A549 (cell line): ENCODE data around the gene ZNF507. TPM values are rescaled to one million over a fixed set of nuclear protein-coding genes. Genes with fewer than 3 reads are reported as not detected.
A peak's percentile ranks its signal among the peaks of the same experiment; 100 is the strongest.

ENCODE experiments used
- ATAC-seq, 2 experiments: fragments of 200-7000 bp in 1 of 2; fragments of >200 bp in 1 of 2; cut with Nextera tagmentation in 1 of 2; cut with Tn5 transposase in 1 of 2; 3 replicates each; pipeline versions ENCODE4 v1.8.0 to v1.9.1; 2018 to 2020; ENCODE audit warnings: mild to moderate bottlenecking in 1 of 2, moderate library complexity in 1 of 2
- CTCF ChIA-PET: fragments of 300-600 bp; sonication (Branson Sonifier 250); formaldehyde crosslinking; extraction: SDS; loops from one replicate; lab custom pipeline; 2021; ENCODE audit warnings: antibody characterized with exemption, inconsistent platforms; lab: Yijun Ruan, JAX
- POLR2A ChIA-PET: fragments of 350-600 bp; formaldehyde crosslinking; extraction: SDS; loops from one replicate; lab custom pipeline; 2021; ENCODE audit warnings: antibody characterized with exemption, inconsistent platforms; lab: Yijun Ruan, JAX
- DNase-seq, 2 experiments: peaks; one replicate each; pipeline versions ENCODE4 v3.0.0 to v3.0.0-alpha.2; 2011 to 2016; ENCODE audit warnings: low read depth in 1 of 2, low spot score in 1 of 2
- FAIRE-seq: peaks from 2 replicates; lab custom pipeline; 2011; peaks lifted over from hg19 to GRCh38; lab: Jason Lieb, UNC
- H3K27ac ChIP-seq, 2 experiments: fragments of >200 bp; sonication (Bioruptor Twin); formaldehyde crosslinking; 3 replicates each; pipeline ENCODE4 v1.5.1; 2016 to 2017
- H3K4me1 ChIP-seq: fragments of >200 bp; sonication (Bioruptor Twin); formaldehyde crosslinking; 3 replicates; pipeline ENCODE4 v1.6.1; 2016
- H3K4me2 ChIP-seq: fragments of >200 bp; sonication (Bioruptor Twin); formaldehyde crosslinking; 3 replicates; pipeline ENCODE4 v1.6.1; 2016
- H3K4me3 ChIP-seq: fragments of >200 bp; sonication (Bioruptor Twin); formaldehyde crosslinking; 3 replicates; pipeline ENCODE4 v1.5.1; 2016
- H3K9me3 ChIP-seq: fragments of >200 bp; sonication (Bioruptor Twin); formaldehyde crosslinking; 3 replicates; pipeline ENCODE4 v1.6.1; 2016
- BHLHE40 ChIP-seq: IDR thresholded peaks from 2 replicates; pipeline ENCODE4 v1.6.1; 2012; ENCODE audit warnings: low read depth, low read length, inconsistent platforms
- E2F6 ChIP-seq: IDR thresholded peaks from 2 replicates; pipeline ENCODE4 v1.6.1; 2012; ENCODE audit warnings: low read depth, borderline replicate concordance
- FOSB ChIP-seq: fragments of 250-450 bp; sonication (Bioruptor Pico); IDR thresholded peaks from 2 replicates; pipeline ENCODE4 v1.5.0; 2020; ENCODE audit warnings: mild to moderate bottlenecking, moderate library complexity
- FOXS1 ChIP-seq: fragments of 250-450 bp; sonication (Bioruptor Pico); IDR thresholded peaks from 2 replicates; pipeline ENCODE4 v1.5.0; 2020; ENCODE audit warnings: mild to moderate bottlenecking, moderate library complexity
- HDAC2 ChIP-seq: fragments of 200-600 bp; sonication (generic); IDR thresholded peaks from 2 replicates; pipeline ENCODE4 v1.6.1; 2016
- JUNB ChIP-seq: fragments of >200 bp; sonication (Bioruptor Twin); formaldehyde crosslinking; IDR thresholded peaks from 2 replicates; pipeline ENCODE4 v1.6.1; 2016
- MAFK ChIP-seq: fragments of 450-650 bp; IDR thresholded peaks from 2 replicates; pipeline ENCODE4 v1.6.1; 2014; ENCODE audit not compliant: partially characterized antibody
- MAZ ChIP-seq: fragments of 150-350 bp; IDR thresholded peaks from 2 replicates; pipeline ENCODE4 v1.6.1; 2014; ENCODE audit warnings: antibody characterized with exemption, low read depth, low read length, borderline replicate concordance
- RAD21 ChIP-seq, 2 experiments: fragments of >200 bp in 1 of 2; sonication (Bioruptor Twin) in 1 of 2; formaldehyde crosslinking in 1 of 2; IDR thresholded peaks in 1 of 2; conservative IDR thresholded peaks in 1 of 2; 2 replicates in 1 of 2; 3 replicates in 1 of 2; pipeline ENCODE4 v1.6.1; 2012 to 2018; ENCODE audit warnings: inconsistent platforms in 1 of 2
- RFX5 ChIP-seq: fragments of 450-650 bp; IDR thresholded peaks from 2 replicates; pipeline ENCODE4 v1.7.1; 2014; ENCODE audit warnings: antibody characterized with exemption, mild to moderate bottlenecking, moderate library complexity
- RNF2 ChIP-seq: fragments of 200-600 bp; sonication (generic); IDR thresholded peaks from 2 replicates; pipeline ENCODE4 v1.6.1; 2016; ENCODE audit warnings: low read depth, mild to moderate bottlenecking, antibody characterized with exemption, moderate library complexity, borderline replicate concordance
- TFCP2L1 ChIP-seq: fragments of 250-450 bp; sonication (Bioruptor Pico); IDR thresholded peaks from 2 replicates; pipeline ENCODE4 v1.5.0; 2021; ENCODE audit warnings: mild to moderate bottlenecking
- TP53 ChIP-seq: fragments of 250-450 bp; sonication (Bioruptor Pico); IDR thresholded peaks from 2 replicates; pipeline ENCODE4 v1.5.0; 2021; ENCODE audit warnings: mild to moderate bottlenecking, moderate library complexity
- WGBS: methylation state at CpG from one replicate; pipeline ENCODE4 v1.1.6; 2017; ENCODE audit errors: missing lambda C conversion rate; 5-methylcytosine and 5-hydroxymethylcytosine counted together
- polyA plus RNA-seq, 4 experiments: library from polyadenylated mRNA; depleted of rRNA in 3 of 4; stranded (reverse); fragments of >200 nt; fragmentation: RNase III in 1 of 4; extraction: RNeasy Plus Mini Kit Qiagen cat#74134 plus additional on column Dnase treatment in 1 of 4; gene quantifications; 2 replicates in 3 of 4; 3 replicates in 1 of 4; pipeline ENCODE4 v1.2.3, GENCODE V29; 2011 to 2017
- TF ChIP-seq, protein P1 (sequence below): fragments of 250-450 bp; sonication (Bioruptor Pico); IDR thresholded peaks from 2 replicates; pipeline ENCODE4 v1.5.0; 2021; ENCODE audit warnings: mild to moderate bottlenecking, moderate library complexity, borderline replicate concordance
- TF ChIP-seq, protein P2 (sequence below): IDR thresholded peaks from 2 replicates; pipeline ENCODE4 v1.6.1; 2012

Gene ZNF507
- polyA plus RNA-seq, 2 of the 4 experiments (the other 2 are of a cell fraction) = 14.6 to 49.8 TPM

GRCh38 chr19:32367063-32367462, 21.7 kb downstream of the ZNF507 start:
- H3K4me3 ChIP-seq = no peak overlapping the region
- no peak for DNase-seq
- WGBS = 82% methylated on average over 6 of the region's 6 CpGs
- no peak overlapping the region for H3K4me2 ChIP-seq
- ChIA-PET CTCF (interaction anchor here (1.1 to 2.7 kb wide), 4 partner anchors 9 to 27 kb away, joined by 3 to 26 read pairs (median 10); partner anchors contain the start of gene ZNF507), POLR2A (interaction anchor here (2.0 kb wide), 1 partner anchor 22 kb away, joined by 7 read pairs; the partner anchor contains the start of gene ZNF507)
- 0 out of 3 replicates have a peak, but pooled peaks cover under 1% of the 10 kb centered on the region for H3K9me3 ChIP-seq
- no peak overlapping the region for H3K27ac ChIP-seq
- TF ChIP-seq HDAC2 (no peak), FOXS1 (CRISPR knock-in tag) (no peak), RFX5 (no peak), MAFK (no peak), E2F6 (no peak), MAZ (no peak), RAD21 (conservative IDR thresholded peaks at IDR 0.05 in 1 of 2, IDR thresholded peaks at IDR 0.05 in 1 of 2) (no peak), FOSB (no peak), TFCP2L1 (no peak), RNF2 (no peak), BHLHE40 (no peak)
- FAIRE-seq = peak; percentile 94
- peaks cover 39% of the 10 kb centered on the region for H3K4me1 ChIP-seq
- no peak for ATAC-seq

DNA sequence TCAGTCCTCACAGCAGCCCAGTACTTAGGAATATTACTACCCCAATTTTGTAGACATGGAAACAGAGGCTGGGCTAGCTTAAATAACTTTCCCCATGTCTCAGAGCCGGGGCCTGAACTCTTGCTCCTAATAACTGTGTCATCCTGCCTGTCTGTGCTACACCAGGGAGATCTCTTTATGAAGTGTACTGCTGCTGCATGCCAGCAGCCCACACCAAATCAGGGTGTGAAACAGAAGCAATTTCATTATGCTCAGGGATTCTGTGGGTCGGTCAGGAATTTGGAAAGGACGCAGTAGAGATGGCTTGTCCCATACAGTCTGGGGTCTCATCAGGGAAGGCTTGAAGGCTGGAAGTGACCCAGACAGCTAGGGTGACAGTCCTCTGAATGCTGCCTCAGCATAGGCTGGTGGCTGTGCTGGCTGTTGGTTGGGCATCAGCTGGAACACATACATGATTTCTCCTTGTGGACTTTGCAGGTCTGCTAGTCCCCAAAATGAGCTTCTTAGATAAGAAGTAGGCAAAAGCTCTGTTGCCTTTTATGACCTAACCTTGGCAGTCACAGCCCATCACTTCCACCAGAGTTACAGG, 22.6 kb downstream of the ZNF507 start:
- no peak overlapping the region for H3K4me2 ChIP-seq
- ATAC-seq (no peak), DNase-seq (no peak), FAIRE-seq (no peak)
- peaks cover 8% of the 10 kb centered on the region; the same call in 1 of the 3 replicates for H3K9me3 ChIP-seq
- H3K4me1 ChIP-seq = peaks cover 39% of the 10 kb centered on the region
- peak overlapping the region in 1 of 2 experiments; percentile 30; a peak in 3 of 6 replicates for H3K27ac ChIP-seq
- no peak overlapping the region for H3K4me3 ChIP-seq
- TF ChIP-seq MAFK (peak; percentile 12), TP53 (CRISPR knock-in tag) (no peak)
- 89% methylated on average over 3 of the region's 3 CpGs for WGBS
- ChIA-PET POLR2A (interaction anchor here (1.3 to 2.0 kb wide), 2 partner anchors 23 to 38 kb away, joined by 4 to 7 read pairs; partner anchors contain the start of genes DPY19L3 and ZNF507), CTCF (interaction anchor here (1.1 to 2.7 kb wide), 5 partner anchors 9 to 202 kb away, joined by 3 to 26 read pairs (median 3); partner anchors contain the start of gene ZNF507)

DNA sequence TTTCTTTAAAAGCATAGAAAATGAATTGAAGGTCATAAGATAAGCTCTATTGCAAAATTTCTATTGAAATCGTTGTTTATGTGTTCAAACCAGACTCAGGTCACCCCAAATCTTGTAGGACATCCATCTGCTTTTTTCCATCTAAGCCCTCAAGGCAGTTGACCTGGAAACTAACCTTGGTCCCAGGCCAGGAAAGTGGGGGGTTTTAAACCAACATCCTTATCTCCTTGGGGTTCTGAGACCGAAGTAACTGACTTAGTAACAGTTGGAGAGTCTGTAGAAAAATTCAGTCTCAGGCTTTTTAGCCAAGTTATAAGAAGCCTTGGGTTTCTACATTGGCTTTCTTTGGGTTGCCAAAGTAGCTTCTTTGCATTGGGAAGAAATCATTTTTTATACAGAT, 23.4 kb downstream of the ZNF507 start:
- no peak for DNase-seq
- Histone ChIP-seq H3K4me2 (no peak overlapping the region), H3K4me1 (peaks cover 36% of the 10 kb centered on the region), H3K9me3 (peaks cover 8% of the 10 kb centered on the region; the same call in 1 of the 3 replicates), H3K4me3 (no peak overlapping the region)
- 85% methylated on average over 2 of the region's 2 CpGs for WGBS
- POLR2A ChIA-PET = interaction anchor here (1.3 to 2.0 kb wide), 2 partner anchors 23 to 37 kb away, joined by 4 to 7 read pairs; partner anchors contain the start of genes DPY19L3 and ZNF507
- no peak for ATAC-seq
- FAIRE-seq = peak; percentile 95
- CTCF ChIA-PET = interaction anchor here (1.1 to 2.7 kb wide), 4 partner anchors 11 to 201 kb away, joined by 3 to 26 read pairs (median 10); partner anchors contain the start of gene ZNF507
- TF ChIP-seq, protein P1, sequence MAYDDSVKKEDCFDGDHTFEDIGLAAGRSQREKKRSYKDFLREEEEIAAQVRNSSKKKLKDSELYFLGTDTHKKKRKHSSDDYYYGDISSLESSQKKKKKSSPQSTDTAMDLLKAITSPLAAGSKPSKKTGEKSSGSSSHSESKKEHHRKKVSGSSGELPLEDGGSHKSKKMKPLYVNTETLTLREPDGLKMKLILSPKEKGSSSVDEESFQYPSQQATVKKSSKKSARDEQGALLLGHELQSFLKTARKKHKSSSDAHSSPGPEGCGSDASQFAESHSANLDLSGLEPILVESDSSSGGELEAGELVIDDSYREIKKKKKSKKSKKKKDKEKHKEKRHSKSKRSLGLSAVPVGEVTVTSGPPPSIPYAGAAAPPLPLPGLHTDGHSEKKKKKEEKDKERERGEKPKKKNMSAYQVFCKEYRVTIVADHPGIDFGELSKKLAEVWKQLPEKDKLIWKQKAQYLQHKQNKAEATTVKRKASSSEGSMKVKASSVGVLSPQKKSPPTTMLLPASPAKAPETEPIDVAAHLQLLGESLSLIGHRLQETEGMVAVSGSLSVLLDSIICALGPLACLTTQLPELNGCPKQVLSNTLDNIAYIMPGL (CRISPR knock-in tag) = no peak
- TF ChIP-seq, protein P2, sequence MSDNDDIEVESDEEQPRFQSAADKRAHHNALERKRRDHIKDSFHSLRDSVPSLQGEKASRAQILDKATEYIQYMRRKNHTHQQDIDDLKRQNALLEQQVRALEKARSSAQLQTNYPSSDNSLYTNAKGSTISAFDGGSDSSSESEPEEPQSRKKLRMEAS = no peak
- no peak for TF ChIP-seq JUNB
- TF ChIP-seq, all 56 proteins: peak for 0
- peak overlapping the region; percentile 5 to 7; a peak in 5 of 6 replicates for H3K27ac ChIP-seq
